ENCODE results near the gene SEC62. TPM values are rescaled to one million over a fixed set of nuclear protein-coding genes. Genes with fewer than 3 reads are reported as not detected.

SEC62 gene
- total and polyA plus RNA-seq, 2 of the 4 experiments (the other 2 are of a cell fraction) = 33.2 to 36.6 TPM

DNA sequence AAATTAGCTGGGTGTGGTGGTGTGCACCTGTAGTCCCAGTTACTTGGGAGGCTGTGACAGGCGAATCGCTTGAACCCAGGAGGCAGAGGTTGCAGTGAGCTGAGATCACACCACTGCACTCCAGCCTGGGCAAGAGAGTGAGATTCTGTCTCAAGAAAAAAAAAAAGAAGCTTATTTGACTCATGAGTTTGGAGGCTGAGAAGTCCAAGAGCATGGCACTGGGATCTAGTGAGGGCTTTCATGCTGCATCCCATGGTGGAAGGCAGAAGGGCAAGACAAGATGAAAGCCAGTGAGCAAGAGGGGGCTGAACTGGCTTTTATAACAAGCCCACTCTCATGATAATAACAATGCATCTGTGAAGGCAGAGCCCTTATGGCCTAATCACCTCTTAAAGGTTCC lies 33.4 kb downstream of the SEC62 start:
- Histone ChIP-seq H3K9ac (ENCODE audit: low read depth, low read length) (no peak overlapping the region), H3K79me1 (ENCODE audit: low read depth in 1 of 2, low read length in 2 of 2) (0 out of 4 replicates have a peak, but pooled peaks cover 0 to 4% of the 10 kb centered on the region in 2 experiments), H3K36me3 (ENCODE audit: control insufficient read depth, insufficient read depth, low read length) (peaks cover 4% of the 10 kb centered on the region), H3K23ac (ENCODE audit: low read depth, low read length) (no peak overlapping the region), H3K18ac (ENCODE audit: low read depth, low read length) (no peak overlapping the region), H4K5ac (ENCODE audit: low read depth, low read length) (no peak overlapping the region), H2BK15ac (ENCODE audit: low read depth, low read length) (no peak overlapping the region), H4K20me1 (ENCODE audit: insufficient read depth, low read length) (no peaks in the 10 kb centered on the region), H3K9me1 (ENCODE audit: insufficient read depth, low read length) (no peaks in the 10 kb centered on the region), H3K14ac (replicated peaks; ENCODE audit: low read depth, low read length) (no peak overlapping the region), H3K4ac (ENCODE audit: low read depth, low read length) (no peak overlapping the region; the same call in 1 of the 2 replicates), H3K4me1 (ENCODE audit: control insufficient read depth, insufficient read depth, low read length) (peaks cover 5% of the 10 kb centered on the region), H3K4me3 (ENCODE audit: insufficient read depth, low read depth, low read length) (no peak overlapping the region), H3K56ac (ENCODE audit: extremely low read depth, insufficient read depth, low read length) (no peak overlapping the region), H4K8ac (ENCODE audit: low read depth in 2 of 2, low read length in 2 of 2) (no peak overlapping the region), H3K4me2 (ENCODE audit: low read depth, low read length) (no peak overlapping the region), H3K9me3 (ENCODE audit: control insufficient read depth, insufficient read depth, low read length) (no peaks in the 10 kb centered on the region), H2AK5ac (ENCODE audit: low read depth, low read length) (no peak overlapping the region), H3K27ac (ENCODE audit: insufficient read depth, low read length) (no peak overlapping the region), H2AK9ac (replicated peaks; ENCODE audit: low read depth, low read length, poor library complexity) (no peak overlapping the region), H2BK120ac (ENCODE audit: low read depth, low read length) (0 out of 2 replicates have a peak overlapping the region, but pooled peaks have one; percentile 30), H4K91ac (ENCODE audit: insufficient read depth, low read depth, low read length) (no peak overlapping the region; the same call in 1 of the 2 replicates), H2AFZ (replicated peaks; ENCODE audit: low read length, poor library complexity) (no peak overlapping the region), H2BK5ac (ENCODE audit: low read depth, low read length, poor library complexity, severe bottlenecking) (no peak overlapping the region), H2BK20ac (ENCODE audit: low read depth, low read length) (peak overlapping the region; percentile 36; the same call in 1 of the 2 replicates), H3K27me3 (ENCODE audit: control insufficient read depth, insufficient read depth, low read length) (no peaks in the 10 kb centered on the region)
- no TSS peak for BruUV-seq (replicated peaks)
- ChIA-PET CTCF (interaction anchor here (1.0 kb wide), 1 partner anchor 22 kb away, joined by 3 read pairs; no protein-coding TSS in a partner anchor), POLR2A (ENCODE audit: unreplicated experiment) (no interaction called here)
- WGBS, 2 experiments (ENCODE audit: extremely low coverage in 2 of 2, insufficient read length in 1 of 2) = 100% methylated on average over 2 of the region's 2 CpGs; no CpG with 5 or more reads in 1 of the 2 experiments
- in situ Hi-C loops (cut with MboI; ENCODE audit: low sequenced_read_pairs) (no loop called here), dilution Hi-C loops (cut with HindIII; ENCODE audit: low sequenced_read_pairs, unreplicated experiment) (no loop called here), intact Hi-C loops (cut with micrococcal nuclease) (no loop called here)
- DNase-seq = no peak
- TF ChIP-seq USF2 (IDR thresholded peaks at IDR 0.05; ENCODE audit: low read depth, low read length) = no peak
- TF ChIP-seq SMC3 (IDR thresholded peaks at IDR 0.05; ENCODE audit: low read depth, low read length) = no peak
- TF ChIP-seq, protein P1, sequence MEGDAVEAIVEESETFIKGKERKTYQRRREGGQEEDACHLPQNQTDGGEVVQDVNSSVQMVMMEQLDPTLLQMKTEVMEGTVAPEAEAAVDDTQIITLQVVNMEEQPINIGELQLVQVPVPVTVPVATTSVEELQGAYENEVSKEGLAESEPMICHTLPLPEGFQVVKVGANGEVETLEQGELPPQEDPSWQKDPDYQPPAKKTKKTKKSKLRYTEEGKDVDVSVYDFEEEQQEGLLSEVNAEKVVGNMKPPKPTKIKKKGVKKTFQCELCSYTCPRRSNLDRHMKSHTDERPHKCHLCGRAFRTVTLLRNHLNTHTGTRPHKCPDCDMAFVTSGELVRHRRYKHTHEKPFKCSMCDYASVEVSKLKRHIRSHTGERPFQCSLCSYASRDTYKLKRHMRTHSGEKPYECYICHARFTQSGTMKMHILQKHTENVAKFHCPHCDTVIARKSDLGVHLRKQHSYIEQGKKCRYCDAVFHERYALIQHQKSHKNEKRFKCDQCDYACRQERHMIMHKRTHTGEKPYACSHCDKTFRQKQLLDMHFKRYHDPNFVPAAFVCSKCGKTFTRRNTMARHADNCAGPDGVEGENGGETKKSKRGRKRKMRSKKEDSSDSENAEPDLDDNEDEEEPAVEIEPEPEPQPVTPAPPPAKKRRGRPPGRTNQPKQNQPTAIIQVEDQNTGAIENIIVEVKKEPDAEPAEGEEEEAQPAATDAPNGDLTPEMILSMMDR (conservative IDR thresholded peaks at IDR 0.05; ENCODE audit: low read depth, low read length) = no peak
- TF ChIP-seq NFE2L2 (IDR thresholded peaks at IDR 0.05; ENCODE audit: low read depth, low read length) = no peak
- TF ChIP-seq POLR2A (IDR thresholded peaks at IDR 0.05; ENCODE audit: low read depth, low read length) = no peak
- TF ChIP-seq ELK1 (IDR thresholded peaks at IDR 0.05; ENCODE audit: borderline replicate concordance, low read depth, low read length) = no peak
- no peak for TF ChIP-seq CHD1 (IDR thresholded peaks at IDR 0.05; ENCODE audit: low read depth, low read length)
- no peak for ATAC-seq (ENCODE audit: low read depth)
